Mesendoderm (in vitro differentiated cells): ENCODE measurements around the gene UBTD1.

Experiments used
- DNase-seq: peaks from one replicate; pipeline ENCODE4 v3.0.0; 2013
- H2AK5ac ChIP-seq: 2 replicates; pipeline ENCODE4 v1.6.1; 2013; ENCODE audit warnings: low read length, inconsistent platforms
- H2BK120ac ChIP-seq: 2 replicates; pipeline ENCODE4 v1.6.1; 2013; ENCODE audit warnings: low read depth, mild to moderate bottlenecking, low read length, moderate library complexity, mixed read lengths
- H2BK15ac ChIP-seq: replicated peaks from 2 replicates; pipeline ENCODE4 v1.6.1; 2013; ENCODE audit warnings: low read depth, mild to moderate bottlenecking, moderate library complexity
- H2BK5ac ChIP-seq: 2 replicates; pipeline ENCODE4 v1.6.1; 2013; ENCODE audit warnings: low read length, inconsistent platforms
- H3K18ac ChIP-seq: 2 replicates; pipeline ENCODE4 v1.6.1; 2013; ENCODE audit warnings: mild to moderate bottlenecking, low read length, mixed read lengths
- H3K23ac ChIP-seq: one replicate; pipeline ENCODE4 v1.6.1; 2013; ENCODE audit warnings: low read length
- H3K27ac ChIP-seq: 2 replicates; pipeline ENCODE4 v1.5.1; 2013; ENCODE audit warnings: low read depth, mild to moderate bottlenecking, inconsistent platforms, low read length, moderate library complexity
- H3K27me3 ChIP-seq: 2 replicates; pipeline ENCODE4 v1.6.1; 2013; ENCODE audit warnings: low read length, control low read depth, mild to moderate bottlenecking, inconsistent platforms; ENCODE audit not compliant: insufficient read depth, poor library complexity
- H3K36me3 ChIP-seq: 2 replicates; pipeline ENCODE4 v1.6.1; 2013; ENCODE audit warnings: low read length, inconsistent platforms; ENCODE audit not compliant: control insufficient read depth, insufficient read depth
- H3K4ac ChIP-seq: one replicate; pipeline ENCODE4 v1.6.1; 2013; ENCODE audit warnings: low read depth, mild to moderate bottlenecking, low read length, moderate library complexity
- H3K4me1 ChIP-seq: 2 replicates; pipeline ENCODE4 v1.6.1; 2013; ENCODE audit warnings: low read depth, low read length, inconsistent platforms; ENCODE audit not compliant: control insufficient read depth
- H3K4me2 ChIP-seq: 2 replicates; pipeline ENCODE4 v1.6.1; 2013; ENCODE audit warnings: low read length
- H3K4me3 ChIP-seq: 2 replicates; pipeline ENCODE4 v1.5.1; 2013; ENCODE audit warnings: mild to moderate bottlenecking, low read length
- H3K56ac ChIP-seq: one replicate; pipeline ENCODE4 v1.6.1; 2013; ENCODE audit warnings: low read length
- H3K79me1 ChIP-seq: 2 replicates; pipeline ENCODE4 v1.6.1; 2013; ENCODE audit warnings: low read length, inconsistent platforms
- H3K79me2 ChIP-seq: 2 replicates; pipeline ENCODE4 v1.6.1; 2013; ENCODE audit warnings: mild to moderate bottlenecking, low read length; ENCODE audit not compliant: control insufficient read depth, insufficient read depth
- H3K9ac ChIP-seq: 2 replicates; pipeline ENCODE4 v1.6.1; 2013; ENCODE audit warnings: low read length, inconsistent platforms
- H4K5ac ChIP-seq: one replicate; pipeline ENCODE4 v1.6.1; 2013; ENCODE audit warnings: low read length
- H4K8ac ChIP-seq: one replicate; pipeline ENCODE4 v1.6.1; 2013; ENCODE audit warnings: low read depth, mild to moderate bottlenecking, control low read depth, low read length, moderate library complexity
- WGBS: extraction: QIAGEN DNeasy Blood & Tissue Kit; methylation state at CpG from one replicate; pipeline ENCODE4 v1.1.7; 2013; ENCODE audit warnings: low lambda C conversion rate, missing lambda C conversion rate; ENCODE audit not compliant: insufficient coverage; ENCODE audit errors: extremely low coverage; 5-methylcytosine and 5-hydroxymethylcytosine counted together

Gene UBTD1

GRCh38 chr10:97517096-97517750, 18.5 kb downstream of the UBTD1 start:
- Histone ChIP-seq H3K23ac (no peak overlapping the region), H2BK5ac (no peak overlapping the region)
- WGBS = no CpG with 5 or more reads among the region's 15 CpGs

GRCh38 chr10:97517778-97518300, 19.1 kb downstream of the UBTD1 start:
- peaks cover 2% of the 10 kb centered on the region for H3K79me2 ChIP-seq

More at GRCh38 chr10:97517096-97517750, 18.5 kb downstream of the UBTD1 start:
- Histone ChIP-seq H3K4me3 (no peak overlapping the region), H3K4me1 (peaks cover 10% of the 10 kb centered on the region), H3K9ac (no peak overlapping the region), H2BK15ac (no peak overlapping the region), H4K5ac (no peak overlapping the region), H2AK5ac (no peak overlapping the region), H3K79me2 (peaks cover 2% of the 10 kb centered on the region), H3K27me3 (no peaks in the 10 kb centered on the region), H3K18ac (no peak overlapping the region), H4K8ac (no peak overlapping the region), H3K4ac (no peak overlapping the region), H3K36me3 (no peaks in the 10 kb centered on the region), H3K27ac (no peak overlapping the region), H3K79me1 (peaks cover 12% of the 10 kb centered on the region), H2BK120ac (no peak overlapping the region), H3K56ac (no peak overlapping the region), H3K4me2 (no peak overlapping the region)
- no peak for DNase-seq

GRCh38 chr10:97518301-97519043, 19.7 kb downstream of the UBTD1 start:
- WGBS = no CpG with 5 or more reads among the region's 10 CpGs

More at GRCh38 chr10:97517778-97518300, 19.1 kb downstream of the UBTD1 start:
- Histone ChIP-seq H3K79me1 (peaks cover 12% of the 10 kb centered on the region), H3K4me3 (no peak overlapping the region), H3K27ac (no peak overlapping the region), H2AK5ac (no peak overlapping the region), H3K4me1 (peaks cover 10% of the 10 kb centered on the region), H4K8ac (no peak overlapping the region), H4K5ac (no peak overlapping the region), H3K56ac (peak overlapping the region; percentile 43), H3K27me3 (no peaks in the 10 kb centered on the region), H2BK5ac (no peak overlapping the region), H2BK15ac (no peak overlapping the region), H2BK120ac (no peak overlapping the region), H3K23ac (no peak overlapping the region), H3K36me3 (no peaks in the 10 kb centered on the region), H3K9ac (no peak overlapping the region), H3K4me2 (no peak overlapping the region), H3K18ac (no peak overlapping the region), H3K4ac (no peak overlapping the region)
- no peak for DNase-seq
- no CpG with 5 or more reads among the region's 6 CpGs for WGBS

GRCh38 chr10:97519342-97519741, 20.6 kb downstream of the UBTD1 start:
- Histone ChIP-seq H3K79me1 (peaks cover 10% of the 10 kb centered on the region), H3K4me2 (no peak overlapping the region), H2AK5ac (no peak overlapping the region), H3K4me3 (no peak overlapping the region), H3K56ac (no peak overlapping the region), H4K5ac (no peak overlapping the region), H3K79me2 (no peaks in the 10 kb centered on the region), H3K27me3 (no peaks in the 10 kb centered on the region), H3K4me1 (peaks cover 10% of the 10 kb centered on the region), H3K27ac (no peak overlapping the region), H3K23ac (no peak overlapping the region), H3K18ac (no peak overlapping the region), H2BK5ac (no peak overlapping the region), H3K4ac (no peak overlapping the region), H4K8ac (no peak overlapping the region), H3K36me3 (no peaks in the 10 kb centered on the region), H2BK120ac (no peak overlapping the region), H3K9ac (no peak overlapping the region), H2BK15ac (no peak overlapping the region)
- no CpG with 5 or more reads among the region's 2 CpGs for whole genome bisulfite sequencing
- DNase-seq = no peak

More at GRCh38 chr10:97518301-97519043, 19.7 kb downstream of the UBTD1 start:
- no peaks in the 10 kb centered on the region for H3K79me2 ChIP-seq
- H4K8ac ChIP-seq = no peak overlapping the region
- no peak overlapping the region for H2BK5ac ChIP-seq
- H3K56ac ChIP-seq = peak overlapping the region; percentile 43
- no peak overlapping the region for H2BK15ac ChIP-seq
- H3K79me1 ChIP-seq = peaks cover 10% of the 10 kb centered on the region
- H2BK120ac ChIP-seq = no peak overlapping the region
- no peak overlapping the region for H2AK5ac ChIP-seq
- DNase-seq = peak; percentile 81
- H4K5ac ChIP-seq = no peak overlapping the region
- no peaks in the 10 kb centered on the region for H3K36me3 ChIP-seq
- H3K4me3 ChIP-seq = no peak overlapping the region
- H3K4me1 ChIP-seq = peaks cover 10% of the 10 kb centered on the region
- no peak overlapping the region for H3K18ac ChIP-seq
- no peaks in the 10 kb centered on the region for H3K27me3 ChIP-seq
- no peak overlapping the region for H3K4ac ChIP-seq
- H3K4me2 ChIP-seq = no peak overlapping the region
- H3K23ac ChIP-seq = no peak overlapping the region
- no peak overlapping the region for H3K9ac ChIP-seq
- no peak overlapping the region for H3K27ac ChIP-seq

- DNase-seq = no peak
- Histone ChIP-seq H4K5ac (no peak overlapping the region), H3K27ac (no peak overlapping the region), H3K4me3 (no peak overlapping the region), H2BK15ac (no peak overlapping the region), H3K4me1 (peaks cover 10% of the 10 kb centered on the region), H2AK5ac (no peak overlapping the region), H3K56ac (peak overlapping the region; percentile 31), H3K9ac (peak overlapping the region; percentile 12), H3K36me3 (no peaks in the 10 kb centered on the region), H3K79me2 (no peaks in the 10 kb centered on the region), H2BK120ac (no peak overlapping the region), H2BK5ac (no peak overlapping the region), H3K4me2 (no peak overlapping the region), H3K4ac (no peak overlapping the region), H3K18ac (no peak overlapping the region), H4K8ac (no peak overlapping the region), H3K27me3 (no peaks in the 10 kb centered on the region), H3K79me1 (peaks cover 10% of the 10 kb centered on the region), H3K23ac (no peak overlapping the region)
- WGBS = no CpG with 5 or more reads among the region's 5 CpGs
These were observed 21.8 kb downstream of the UBTD1 start for GRCh38 chr10:97520520-97520919.
